Neural cell (in vitro differentiated cells): Measurements from ENCODE around the gene PCDHGC3.

Source experiments
- MXI1 ChIP-seq: fragments of 450-650 bp; conservative IDR thresholded peaks from 2 replicates; pipeline ENCODE4 v1.6.1; 2014; ENCODE audit warnings: antibody characterized with exemption, mild to moderate bottlenecking; ENCODE audit not compliant: poor library complexity, severe bottlenecking
- POLR2AphosphoS5 ChIP-seq: IDR thresholded peaks from 2 replicates; pipeline ENCODE4 v1.6.1; 2012
- RAD21 ChIP-seq: fragments of 450-650 bp; conservative IDR thresholded peaks from 2 replicates; pipeline ENCODE4 v1.6.1; 2014; ENCODE audit warnings: antibody characterized with exemption, mild to moderate bottlenecking, moderate library complexity
- TF ChIP-seq, protein P1 (sequence below): fragments of 450-650 bp; IDR thresholded peaks from 2 replicates; pipeline ENCODE4 v1.5.1; 2014; ENCODE audit warnings: antibody characterized with exemption, mild to moderate bottlenecking, moderate library complexity; ENCODE audit not compliant: poor library complexity, severe bottlenecking

DNA sequence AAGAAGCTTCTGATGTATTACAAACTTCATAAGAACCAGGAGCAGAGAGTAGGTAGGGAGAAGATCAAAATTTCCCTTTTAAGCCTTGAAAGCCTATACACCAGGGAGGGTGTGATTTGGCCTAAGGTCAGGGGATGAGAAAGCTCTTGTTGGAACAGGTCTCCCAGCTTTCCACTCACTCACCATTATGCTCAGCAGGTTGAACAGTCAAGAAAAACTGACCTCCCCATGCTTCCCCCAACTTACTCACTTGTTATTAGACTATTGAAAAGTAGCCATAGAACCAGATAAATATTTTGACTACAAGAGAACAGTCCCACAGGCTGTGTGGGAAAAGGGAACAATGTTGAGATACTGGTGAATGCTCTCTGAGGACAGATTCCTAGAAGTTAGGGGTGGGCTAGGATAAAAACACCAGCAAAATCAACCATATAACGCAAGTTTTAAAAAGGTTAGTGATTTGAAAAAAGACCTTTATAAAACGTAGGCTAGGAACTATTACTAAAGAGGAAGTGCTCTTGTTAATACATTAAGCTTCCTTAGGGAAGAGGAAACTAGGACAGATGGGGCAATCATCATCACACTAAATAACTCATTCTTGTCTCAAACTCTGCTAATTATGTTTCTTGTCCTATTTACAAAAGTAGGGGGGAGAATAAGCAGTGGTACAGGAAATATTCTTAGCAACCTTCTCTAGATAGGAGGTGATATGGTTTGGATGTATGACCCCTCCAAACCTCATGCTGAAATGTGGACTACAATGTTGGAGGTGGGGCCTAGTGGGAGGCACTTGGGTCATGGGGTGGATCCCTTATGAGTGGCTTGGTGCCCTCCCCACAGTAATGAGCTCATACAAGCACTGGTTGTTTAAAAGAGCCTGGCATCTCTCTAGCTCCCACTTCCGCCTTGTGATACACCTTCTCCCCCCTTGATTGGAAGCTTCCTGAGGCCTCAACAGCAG lies 44.1 kb downstream of the PCDHGC3 start:
- TF ChIP-seq, protein P1, sequence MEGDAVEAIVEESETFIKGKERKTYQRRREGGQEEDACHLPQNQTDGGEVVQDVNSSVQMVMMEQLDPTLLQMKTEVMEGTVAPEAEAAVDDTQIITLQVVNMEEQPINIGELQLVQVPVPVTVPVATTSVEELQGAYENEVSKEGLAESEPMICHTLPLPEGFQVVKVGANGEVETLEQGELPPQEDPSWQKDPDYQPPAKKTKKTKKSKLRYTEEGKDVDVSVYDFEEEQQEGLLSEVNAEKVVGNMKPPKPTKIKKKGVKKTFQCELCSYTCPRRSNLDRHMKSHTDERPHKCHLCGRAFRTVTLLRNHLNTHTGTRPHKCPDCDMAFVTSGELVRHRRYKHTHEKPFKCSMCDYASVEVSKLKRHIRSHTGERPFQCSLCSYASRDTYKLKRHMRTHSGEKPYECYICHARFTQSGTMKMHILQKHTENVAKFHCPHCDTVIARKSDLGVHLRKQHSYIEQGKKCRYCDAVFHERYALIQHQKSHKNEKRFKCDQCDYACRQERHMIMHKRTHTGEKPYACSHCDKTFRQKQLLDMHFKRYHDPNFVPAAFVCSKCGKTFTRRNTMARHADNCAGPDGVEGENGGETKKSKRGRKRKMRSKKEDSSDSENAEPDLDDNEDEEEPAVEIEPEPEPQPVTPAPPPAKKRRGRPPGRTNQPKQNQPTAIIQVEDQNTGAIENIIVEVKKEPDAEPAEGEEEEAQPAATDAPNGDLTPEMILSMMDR: no peak
- no peak for TF ChIP-seq MXI1
- no peak for TF ChIP-seq POLR2AphosphoS5
- TF ChIP-seq RAD21: no peak
